Thymus (tissue), 11 donors: Measurements from ENCODE around the gene MGRN1. TPM values are rescaled to one million over a fixed set of nuclear protein-coding genes. Genes with fewer than 3 reads are reported as not detected.

Experiments
- DNase-seq, 9 donors: peaks; one replicate each; pipeline ENCODE4 v3.0.0-alpha.2; 2013; ENCODE audit warnings: low spot score in 9 of 9, low read depth in 6 of 9, missing footprints in 1 of 9
- H3K27ac ChIP-seq, 2 donors: one replicate each; pipeline ENCODE4 v1.5.1; 2013; ENCODE audit warnings: control low read depth in 1 of 2, low read depth in 1 of 2, low read length in 1 of 2, mild to moderate bottlenecking in 1 of 2, moderate library complexity in 1 of 2
- H3K27me3 ChIP-seq, 2 donors: one replicate each; pipeline ENCODE4 v1.5.1; 2013; ENCODE audit warnings: low read length in 1 of 2; ENCODE audit not compliant: control insufficient read depth in 2 of 2, insufficient read depth in 1 of 2
- H3K36me3 ChIP-seq, 2 donors: one replicate each; pipeline ENCODE4 v1.5.1; 2013; ENCODE audit warnings: low read length in 1 of 2, mild to moderate bottlenecking in 1 of 2, moderate library complexity in 1 of 2; ENCODE audit not compliant: control insufficient read depth in 2 of 2, insufficient read depth in 2 of 2
- H3K4me1 ChIP-seq, 2 donors: one replicate each; pipeline ENCODE4 v1.5.1; 2013; ENCODE audit warnings: low read length in 2 of 2; ENCODE audit not compliant: control insufficient read depth in 2 of 2, insufficient read depth in 2 of 2
- H3K4me3 ChIP-seq, 2 donors: one replicate each; pipeline ENCODE4 v1.5.1; 2013; ENCODE audit warnings: low read length in 2 of 2, control low read depth in 1 of 2, mild to moderate bottlenecking in 1 of 2
- H3K9me3 ChIP-seq, 2 donors: one replicate each; pipeline ENCODE4 v1.5.1; 2013; ENCODE audit warnings: low read length in 1 of 2, mild to moderate bottlenecking in 1 of 2; ENCODE audit not compliant: control insufficient read depth in 2 of 2, insufficient read depth in 1 of 2
- WGBS: extraction: QIAGEN DNeasy Blood & Tissue Kit; methylation state at CpG from one replicate; pipeline ENCODE4 v1.1.7; 2013; 5-methylcytosine and 5-hydroxymethylcytosine counted together
- polyA plus RNA-seq: library from polyadenylated mRNA; stranded (reverse); fragments of 200-250 nt; gene quantifications from one replicate; pipeline ENCODE4 v1.2.3, GENCODE V29; 2013
- total RNA-seq: library from RNA; stranded (reverse); fragments of 120-200 nt; gene quantifications from one replicate; pipeline ENCODE4 v1.2.4, GENCODE V29; 2013
- donor health status: healthy.

Gene MGRN1
- total and polyA plus RNA-seq, 2 donors, result 8.4 to 16.0 TPM

- no peak for DNase-seq
- no peak overlapping the region for H3K27ac ChIP-seq
- H3K9me3 ChIP-seq, result no peaks in the 10 kb centered on the region
- 97% methylated on average over 31 of the region's 31 CpGs for whole genome bisulfite sequencing
- peaks cover 10% of the 10 kb centered on the region in 2 donors for H3K4me1 ChIP-seq
- H3K4me3 ChIP-seq, result no peak overlapping the region
- no peaks in the 10 kb centered on the region for H3K27me3 ChIP-seq
- peaks cover 30 to 53% of the 10 kb centered on the region in 2 donors for H3K36me3 ChIP-seq
These were observed 65.5 kb downstream of the MGRN1 start for GRCh38 chr16:4689864-4690704.

- H3K36me3 ChIP-seq, result peaks cover 30 to 54% of the 10 kb centered on the region in 2 donors
- DNase-seq, result no peak
These were observed 66.5 kb downstream of the MGRN1 start for GRCh38 chr16:4690946-4691665.

GRCh38 chr16:4691666-4692412 is 67.2 kb downstream of the MGRN1 start:
- Histone ChIP-seq H3K27me3 (no peaks in the 10 kb centered on the region), H3K4me1 (peaks cover 10% of the 10 kb centered on the region in 2 donors), H3K4me3 (no peak overlapping the region), H3K27ac (no peak overlapping the region), H3K9me3 (no peaks in the 10 kb centered on the region), H3K36me3 (peaks cover 33 to 54% of the 10 kb centered on the region in 2 donors)
- DNase-seq, result no peak
- WGBS, result 95% methylated on average over 20 of the region's 20 CpGs

More at GRCh38 chr16:4690946-4691665, 66.5 kb downstream of the MGRN1 start:
- 94% methylated on average over 19 of the region's 19 CpGs for WGBS
- Histone ChIP-seq H3K27me3 (no peaks in the 10 kb centered on the region), H3K27ac (no peak overlapping the region), H3K4me1 (peaks cover 10% of the 10 kb centered on the region in 2 donors), H3K9me3 (no peaks in the 10 kb centered on the region), H3K4me3 (no peak overlapping the region)

- H3K27me3 ChIP-seq, result no peaks in the 10 kb centered on the region
- H3K36me3 ChIP-seq, result peaks cover 37 to 58% of the 10 kb centered on the region in 2 donors
- peaks cover 10% of the 10 kb centered on the region in 2 donors for H3K4me1 ChIP-seq
- no peaks in the 10 kb centered on the region for H3K9me3 ChIP-seq
- peak overlapping the region; percentile 3 to 72 for H3K27ac ChIP-seq
- DNase-seq, result peak in 1 of 9 donors; percentile 26
- H3K4me3 ChIP-seq, result peak overlapping the region; percentile 65 to 68
- WGBS, result 29% methylated on average over 31 of the region's 31 CpGs
These were observed 68.1 kb downstream of the MGRN1 start for GRCh38 chr16:4692460-4693295.

- WGBS, result under 1% methylated on average over 91 of the region's 91 CpGs
- H3K27ac ChIP-seq, result peak within 1 kb of the TSS; percentile 81 to 93
- H3K36me3 ChIP-seq, result peaks cover 34 to 56% of the 10 kb centered on the region in 2 donors
- no peaks in the 10 kb centered on the region for H3K27me3 ChIP-seq
- peak within 1 kb of the TSS; percentile 65 to 68 for H3K4me3 ChIP-seq
- no peaks in the 10 kb centered on the region for H3K9me3 ChIP-seq
- peak; percentile 82 to 98 (median 93) for DNase-seq
- H3K4me1 ChIP-seq, result peaks cover 10% of the 10 kb centered on the region in 2 donors
These were observed 68.8 kb downstream of the MGRN1 start, which contains the start of gene NUDT16L1 for GRCh38 chr16:4693296-4693955. NUDT16L1 (plus strand) TSS chr16:4693562; CDS start chr16:4693727, 165 bp downstream.

GRCh38 chr16:4693956-4694641 is 69.5 kb downstream of the MGRN1 start:
- Histone ChIP-seq H3K4me1 (peaks cover 10% of the 10 kb centered on the region in 2 donors), H3K27me3 (no peaks in the 10 kb centered on the region), H3K9me3 (no peaks in the 10 kb centered on the region), H3K27ac (peak overlapping the region; percentile 81 to 93), H3K4me3 (peak overlapping the region; percentile 65 to 67), H3K36me3 (peaks cover 35 to 55% of the 10 kb centered on the region in 2 donors)
- DNase-seq, result peak in 3 of 9 donors; percentile 51 to 69 (median 63)
- WGBS, result 4% methylated on average over 54 of the region's 54 CpGs

GRCh38 chr16:4694642-4695451 is 70.2 kb downstream of the MGRN1 start:
- H3K9me3 ChIP-seq, result no peaks in the 10 kb centered on the region
- DNase-seq, result no peak
- H3K36me3 ChIP-seq, result peaks cover 38 to 56% of the 10 kb centered on the region in 2 donors
- WGBS, result 79% methylated on average over 26 of the region's 26 CpGs
- H3K4me1 ChIP-seq, result peaks cover 10% of the 10 kb centered on the region in 2 donors
- H3K27ac ChIP-seq, result peak overlapping the region in 1 of 2 donors; percentile 36
- H3K4me3 ChIP-seq, result peak overlapping the region; percentile 65 to 67
- H3K27me3 ChIP-seq, result no peaks in the 10 kb centered on the region
